ENCODE results near the gene WDFY3.

WDFY3 gene

GRCh38 chr4:84790769-84791565, 175.5 kb downstream of the WDFY3 start:
- no peak for DNase-seq (ENCODE audit: low spot score)

GRCh38 chr4:84786478-84786877, 180.0 kb downstream of the WDFY3 start:
- DNase-seq (ENCODE audit: low spot score) = no peak

- no peak for DNase-seq (ENCODE audit: low spot score)
Measured at GRCh38 chr4:84782517-84782916, 184.0 kb downstream of the WDFY3 start.

- DNase-seq (ENCODE audit: low spot score) = no peak
Measured at GRCh38 chr4:84780719-84781118, 185.8 kb downstream of the WDFY3 start.

- DNase-seq (ENCODE audit: low spot score) = no peak
Measured at GRCh38 chr4:84778041-84778440, 188.4 kb downstream of the WDFY3 start.

- DNase-seq (ENCODE audit: low spot score) = no peak
Measured at GRCh38 chr4:84767168-84767567, 199.3 kb downstream of the WDFY3 start.

- peak; percentile 12 for DNase-seq (ENCODE audit: low spot score)
Measured at GRCh38 chr4:84753321-84753972, 213.0 kb downstream of the WDFY3 start.

GRCh38 chr4:84751707-84752106, 214.8 kb downstream of the WDFY3 start:
- no peak for DNase-seq (ENCODE audit: low spot score)

- no peak for DNase-seq (ENCODE audit: low spot score)
Measured at GRCh38 chr4:84750960-84751283, 215.6 kb downstream of the WDFY3 start.

GRCh38 chr4:84750260-84750959, 216.1 kb downstream of the WDFY3 start:
- peak; percentile 64 for DNase-seq (ENCODE audit: low spot score)

- DNase-seq (ENCODE audit: low spot score) = no peak
Measured at GRCh38 chr4:84740057-84740456, 226.4 kb downstream of the WDFY3 start.

GRCh38 chr4:84738622-84739021, 227.9 kb downstream of the WDFY3 start:
- no peak for DNase-seq (ENCODE audit: low spot score)

GRCh38 chr4:84737656-84738055, 228.8 kb downstream of the WDFY3 start:
- no peak for DNase-seq (ENCODE audit: low spot score)

- no peak for DNase-seq (ENCODE audit: low spot score)
Measured at GRCh38 chr4:84734037-84734436, 232.5 kb downstream of the WDFY3 start.

GRCh38 chr4:84733343-84734033, 233.0 kb downstream of the WDFY3 start:
- no peak for DNase-seq (ENCODE audit: low spot score)

GRCh38 chr4:84730375-84730774, 236.1 kb downstream of the WDFY3 start:
- DNase-seq (ENCODE audit: low spot score) = no peak

GRCh38 chr4:84727491-84727890, 239.0 kb downstream of the WDFY3 start:
- no peak for DNase-seq (ENCODE audit: low spot score)

GRCh38 chr4:84726356-84726755, 240.1 kb downstream of the WDFY3 start:
- DNase-seq (ENCODE audit: low spot score) = no peak

- DNase-seq (ENCODE audit: low spot score) = no peak
Measured at GRCh38 chr4:84722720-84723119, 243.8 kb downstream of the WDFY3 start.

GRCh38 chr4:84719115-84719514, 247.4 kb downstream of the WDFY3 start:
- DNase-seq (ENCODE audit: low spot score) = no peak

GRCh38 chr4:84718699-84719098, 247.8 kb downstream of the WDFY3 start:
- no peak for DNase-seq (ENCODE audit: low spot score)

- DNase-seq (ENCODE audit: low spot score) = no peak
Measured at GRCh38 chr4:84710548-84710947, 255.9 kb downstream of the WDFY3 start.

All from Ammon's horn (tissue), 1 donor.